ENCODE measurements around the gene DEGS2.

GRCh38 chr14:100100032-100100703 lies 59.3 kb downstream of the DEGS2 start:
- TF ChIP-seq POLR2A (IDR thresholded peaks at IDR 0.05) (no peak), CTCF (IDR thresholded peaks at IDR 0.05) (no peak)

Measured in body of pancreas (tissue), 4 donors.